ENCODE data around the gene HAPSTR1. TPM values are rescaled to one million over a fixed set of nuclear protein-coding genes. Genes with fewer than 3 reads are reported as not detected.
"Not testable (repeated sequence)": the region's sequence is repeated elsewhere in the genome, so short reads cannot be mapped to it uniquely, and the experiment has no call there.

Gene HAPSTR1
- total RNA-seq, 1 donor, result 86.8 TPM

GRCh38 chr16:9079430-9079812, 12.0 kb upstream of the HAPSTR1 start:
- no peak for TF ChIP-seq CTCF (IDR thresholded peaks at IDR 0.05; ENCODE audit: insufficient read depth, low read depth, low read length)
- H3K4me3 ChIP-seq (ENCODE audit: low read depth, low read length), result no peak overlapping the region
- DNase-seq (ENCODE audit: low read depth), result no peak

GRCh38 chr16:9081158-9081557, 10.3 kb upstream of the HAPSTR1 start:
- no peak for TF ChIP-seq CTCF (IDR thresholded peaks at IDR 0.05; ENCODE audit: insufficient read depth, low read depth, low read length)
- no peak overlapping the region for H3K4me3 ChIP-seq (ENCODE audit: low read depth, low read length)

GRCh38 chr16:9081843-9082242, 9.6 kb upstream of the HAPSTR1 start:
- no peak for TF ChIP-seq CTCF (IDR thresholded peaks at IDR 0.05; ENCODE audit: insufficient read depth, low read depth, low read length)
- DNase-seq (ENCODE audit: low read depth), result no peak
- H3K4me3 ChIP-seq (ENCODE audit: low read depth, low read length), result no peak overlapping the region

More at GRCh38 chr16:9081158-9081557, 10.3 kb upstream of the HAPSTR1 start:
- no peak for DNase-seq (ENCODE audit: low read depth)

GRCh38 chr16:9082422-9082821, 9.0 kb upstream of the HAPSTR1 start:
- H3K4me3 ChIP-seq (ENCODE audit: low read depth, low read length), result no peak overlapping the region
- DNase-seq (ENCODE audit: low read depth), result no peak
- TF ChIP-seq CTCF (IDR thresholded peaks at IDR 0.05; ENCODE audit: insufficient read depth, low read depth, low read length), result no peak

- H3K4me3 ChIP-seq (ENCODE audit: low read depth, low read length); DNase-seq (ENCODE audit: low read depth): not testable (repeated sequence)
Measured at GRCh38 chr16:9087733-9088132, 3.7 kb upstream of the HAPSTR1 start.

GRCh38 chr16:9088848-9089247, 2.6 kb upstream of the HAPSTR1 start:
- no peak overlapping the region for H3K4me3 ChIP-seq (ENCODE audit: low read depth, low read length)
- DNase-seq (ENCODE audit: low read depth), result no peak
- TF ChIP-seq CTCF (IDR thresholded peaks at IDR 0.05; ENCODE audit: insufficient read depth, low read depth, low read length), result no peak

- H3K4me3 ChIP-seq (ENCODE audit: low read depth, low read length), result no peak overlapping the region
- no peak for TF ChIP-seq CTCF (IDR thresholded peaks at IDR 0.05; ENCODE audit: insufficient read depth, low read depth, low read length)
- no peak for DNase-seq (ENCODE audit: low read depth)
Measured at GRCh38 chr16:9089660-9090059, 1.8 kb upstream of the HAPSTR1 start.
